Suppressor macrophage treated with lipopolysaccharide for 4 hours (primary cell): ENCODE results near the gene USP38.
"Not testable (repeated sequence)": the region's sequence is repeated elsewhere in the genome, so short reads cannot be mapped to it uniquely, and the experiment has no call there.

Experiments used
- DNase-seq: peaks from one replicate; pipeline ENCODE4 v3.0.0-alpha.2; 2020

Gene USP38

GRCh38 chr4:143267690-143268089 is 83.0 kb downstream of the USP38 start:
- DNase-seq, result not testable (repeated sequence)

- no peak for DNase-seq
These were observed 85.6 kb downstream of the USP38 start for GRCh38 chr4:143270256-143270838.
